Hepatocyte (in vitro differentiated cells): ENCODE results near the gene NUP214. TPM values are rescaled to one million over a fixed set of nuclear protein-coding genes. Genes with fewer than 3 reads are reported as not detected.

Experiments used
- DNase-seq: peaks from one replicate; pipeline ENCODE4 v3.0.0-alpha.2; 2016; ENCODE audit warnings: low spot score
- H2AFZ ChIP-seq: fragments of 200-600 bp; sonication (generic); 2 replicates; pipeline ENCODE4 v1.6.0; 2016; ENCODE audit warnings: antibody characterized with exemption, mild to moderate bottlenecking
- H3K27ac ChIP-seq: fragments of 200-600 bp; sonication (generic); 2 replicates; pipeline ENCODE4 v1.5.1; 2016; ENCODE audit warnings: mild to moderate bottlenecking
- H3K27me3 ChIP-seq: fragments of 200-600 bp; sonication (generic); 2 replicates; pipeline ENCODE4 v1.6.1; 2016
- H3K36me3 ChIP-seq: fragments of 200-600 bp; sonication (generic); replicated peaks from 2 replicates; pipeline ENCODE4 v1.5.1; 2016; ENCODE audit warnings: low read depth; ENCODE audit not compliant: insufficient read depth
- H3K4me1 ChIP-seq: fragments of 200-600 bp; sonication (generic); 2 replicates; pipeline ENCODE4 v1.5.1; 2016; ENCODE audit warnings: mild to moderate bottlenecking, moderate library complexity; ENCODE audit not compliant: insufficient read depth
- H3K4me2 ChIP-seq: fragments of 200-600 bp; sonication (generic); 2 replicates; pipeline ENCODE4 v1.6.0; 2016
- H3K4me3 ChIP-seq: fragments of 200-600 bp; sonication (generic); 2 replicates; pipeline ENCODE4 v1.5.1; 2016; ENCODE audit warnings: mild to moderate bottlenecking
- H3K79me2 ChIP-seq: fragments of 200-600 bp; sonication (generic); 2 replicates; pipeline ENCODE4 v1.6.0; 2017; ENCODE audit warnings: mild to moderate bottlenecking
- H3K9me2 ChIP-seq: fragments of 200-600 bp; sonication (generic); replicated peaks from 2 replicates; pipeline ENCODE4 v1.6.0; 2017; ENCODE audit warnings: mild to moderate bottlenecking; ENCODE audit not compliant: insufficient read depth
- H3K9me3 ChIP-seq: fragments of 200-600 bp; sonication (generic); 2 replicates; pipeline ENCODE4 v1.5.1; 2016; ENCODE audit warnings: low read depth, mild to moderate bottlenecking
- H4K20me1 ChIP-seq: fragments of 200-600 bp; sonication (generic); 2 replicates; pipeline ENCODE4 v1.6.0; 2016; ENCODE audit warnings: mild to moderate bottlenecking; ENCODE audit not compliant: insufficient read depth, poor library complexity, severe bottlenecking
- CTCF ChIP-seq: fragments of 200-600 bp; sonication (generic); IDR thresholded peaks from 2 replicates; pipeline ENCODE4 v1.5.1; 2016; ENCODE audit warnings: antibody characterized with exemption, mild to moderate bottlenecking; ENCODE audit not compliant: poor library complexity
- EZH2 ChIP-seq: fragments of 200-600 bp; sonication (generic); IDR thresholded peaks from 2 replicates; pipeline ENCODE4 v1.6.1; 2016; ENCODE audit warnings: antibody characterized with exemption, mild to moderate bottlenecking, borderline replicate concordance
- EZH2phosphoT487 ChIP-seq: fragments of 200-600 bp; sonication (generic); IDR thresholded peaks from one replicate; pipeline ENCODE4 v1.6.1; 2018; ENCODE audit warnings: antibody characterized with exemption, mild to moderate bottlenecking, low read depth, moderate library complexity; ENCODE audit not compliant: unreplicated experiment, severe bottlenecking
- WGBS: methylation state at CpG from one replicate; pipeline ENCODE4 v1.1.6; 2016; ENCODE audit warnings: low lambda C conversion rate; ENCODE audit errors: missing lambda C conversion rate; 5-methylcytosine and 5-hydroxymethylcytosine counted together
- polyA plus RNA-seq: library from polyadenylated mRNA; unstranded; fragments of >200 nt; fragmentation: Nextera tagmentation; extraction: Ambion mirVana; gene quantifications from 2 replicates; pipeline ENCODE4 v1.2.1, GENCODE V29; 2016
- total RNA-seq: library from RNA; depleted of rRNA; stranded (reverse); fragments of >200 nt; gene quantifications from 2 replicates; pipeline ENCODE4 v1.2.3, GENCODE V29; 2014

Gene NUP214
- total and polyA plus RNA-seq, 2 experiments from 2014 or later = 13.7 to 18.1 TPM

GRCh38 chr9:131278702-131279111 is 153.3 kb downstream of the NUP214 start:
- Histone ChIP-seq H3K9me2 (no peaks in the 10 kb centered on the region), H3K4me3 (no peak overlapping the region), H3K27me3 (peaks cover 61% of the 10 kb centered on the region), H3K79me2 (no peaks in the 10 kb centered on the region), H2AFZ (no peak overlapping the region), H4K20me1 (no peaks in the 10 kb centered on the region), H3K36me3 (no peaks in the 10 kb centered on the region), H3K9me3 (no peaks in the 10 kb centered on the region), H3K4me2 (no peak overlapping the region), H3K27ac (no peak overlapping the region), H3K4me1 (peaks cover 4% of the 10 kb centered on the region)
- 70% methylated on average over 10 of the region's 10 CpGs for WGBS
- no peak for DNase-seq
- no peak for TF ChIP-seq EZH2
- TF ChIP-seq EZH2phosphoT487 = no peak
- TF ChIP-seq CTCF = no peak

DNA sequence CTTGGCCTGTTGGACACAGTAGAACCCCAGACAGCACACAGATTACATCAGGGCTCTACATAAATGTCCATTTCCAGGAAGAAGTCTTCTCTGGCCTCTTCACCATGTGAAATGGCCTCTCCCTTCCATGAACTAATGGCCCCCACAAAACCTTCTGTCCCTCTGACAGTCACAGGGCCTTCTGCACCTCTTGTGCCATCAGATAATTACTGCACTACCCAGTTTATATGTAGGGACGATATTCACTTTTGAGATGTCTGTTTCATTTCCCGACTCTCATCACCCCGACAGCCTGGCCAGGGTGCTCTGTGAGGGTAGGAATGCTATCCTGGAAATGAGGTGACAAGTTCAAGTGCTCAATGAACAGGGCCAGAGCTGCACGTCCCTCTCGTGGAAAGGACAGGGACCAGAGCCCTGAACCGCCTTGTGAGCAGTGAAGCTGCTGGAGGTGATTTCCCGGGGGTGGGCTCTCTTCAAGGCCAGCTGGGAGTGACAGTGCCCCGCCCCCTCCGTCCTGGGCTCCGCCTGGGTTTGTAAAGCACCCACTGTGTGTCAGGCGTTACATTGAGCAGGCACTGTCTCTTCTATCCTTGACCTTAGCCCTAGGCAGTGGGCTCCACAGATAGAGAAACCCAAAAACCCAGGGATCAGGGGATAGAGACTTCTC is 153.9 kb downstream of the NUP214 start:
- Histone ChIP-seq H3K4me3 (no peak overlapping the region), H3K9me2 (no peaks in the 10 kb centered on the region), H2AFZ (no peak overlapping the region), H3K9me3 (no peaks in the 10 kb centered on the region), H3K4me1 (peaks cover 4% of the 10 kb centered on the region), H4K20me1 (no peaks in the 10 kb centered on the region), H3K27ac (no peak overlapping the region), H3K36me3 (no peaks in the 10 kb centered on the region), H3K79me2 (no peaks in the 10 kb centered on the region), H3K27me3 (peaks cover 59% of the 10 kb centered on the region), H3K4me2 (no peak overlapping the region)
- 80% methylated on average over 11 of the region's 11 CpGs for WGBS
- TF ChIP-seq EZH2 (no peak), EZH2phosphoT487 (no peak)
- DNase-seq = no peak

GRCh38 chr9:131279863-131280570 is 154.6 kb downstream of the NUP214 start:
- Histone ChIP-seq H3K36me3 (no peaks in the 10 kb centered on the region), H3K9me3 (no peaks in the 10 kb centered on the region), H3K79me2 (no peaks in the 10 kb centered on the region), H2AFZ (no peak overlapping the region), H3K9me2 (no peaks in the 10 kb centered on the region), H3K27me3 (peaks cover 52% of the 10 kb centered on the region), H3K4me2 (no peak overlapping the region), H4K20me1 (no peaks in the 10 kb centered on the region), H3K4me3 (no peak overlapping the region), H3K4me1 (peaks cover 4% of the 10 kb centered on the region), H3K27ac (no peak overlapping the region)
- no peak for TF ChIP-seq EZH2
- no peak for TF ChIP-seq EZH2phosphoT487
- no peak for TF ChIP-seq CTCF
- WGBS = 91% methylated on average over 18 of the region's 19 CpGs
- DNase-seq = no peak

DNA sequence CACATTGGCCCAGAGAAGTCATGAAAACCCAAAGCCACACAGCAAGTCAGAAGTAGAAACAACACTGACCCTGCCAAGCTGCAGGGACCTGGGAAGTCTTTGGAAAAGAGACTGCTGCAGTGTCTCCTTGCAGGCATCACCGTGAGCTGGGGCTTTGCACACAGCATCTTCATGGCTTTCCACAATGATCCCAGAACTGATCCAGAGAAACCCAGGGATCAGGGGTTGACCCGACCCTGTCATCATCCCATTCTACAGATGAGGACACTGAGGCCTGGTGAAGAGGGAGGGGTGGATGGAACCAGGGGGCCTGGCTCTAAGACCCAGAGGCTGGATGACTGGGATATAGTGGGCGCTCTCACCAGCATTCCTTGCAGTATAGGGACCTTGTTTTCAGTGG is 155.3 kb downstream of the NUP214 start:
- no peak for TF ChIP-seq EZH2phosphoT487
- TF ChIP-seq EZH2 = no peak
- no peak for TF ChIP-seq CTCF
- no peaks in the 10 kb centered on the region for H3K36me3 ChIP-seq
- peaks cover 4% of the 10 kb centered on the region for H3K4me1 ChIP-seq
- H3K9me3 ChIP-seq = no peaks in the 10 kb centered on the region
- no peak overlapping the region for H3K27ac ChIP-seq
- no peak overlapping the region for H3K4me2 ChIP-seq
- H2AFZ ChIP-seq = no peak overlapping the region
- H3K27me3 ChIP-seq = peaks cover 45% of the 10 kb centered on the region
- no peak overlapping the region for H3K4me3 ChIP-seq
- H3K9me2 ChIP-seq = no peaks in the 10 kb centered on the region
- H3K79me2 ChIP-seq = no peaks in the 10 kb centered on the region
- H4K20me1 ChIP-seq = no peaks in the 10 kb centered on the region
- WGBS = 74% methylated on average over 3 of the region's 3 CpGs
- DNase-seq = no peak
